ENCODE data around the gene NPFFR1. TPM values are rescaled to one million over a fixed set of nuclear protein-coding genes. Genes with fewer than 3 reads are reported as not detected.

The NPFFR1 gene
- total RNA-seq, 1 donor from 2014 or later, result 1.0 TPM

- H3K4me1 ChIP-seq, result peaks cover 9% of the 10 kb centered on the region
- H3K27ac ChIP-seq, result no peak overlapping the region
- intact Hi-C loops (cut with DNase I), result no loop called here
- H3K9me3 ChIP-seq, result no peaks in the 10 kb centered on the region
- no peak for TF ChIP-seq CTCF (IDR thresholded peaks at IDR 0.05)
- H3K4me3 ChIP-seq, result no peak overlapping the region
- H3K36me3 ChIP-seq, result no peaks in the 10 kb centered on the region
- no peak for DNase-seq
- no peaks in the 10 kb centered on the region for H3K27me3 ChIP-seq (ENCODE audit: low read depth)
- ATAC-seq, result peak in 1 of 2 donors; percentile 21
Observed at GRCh38 chr10:70271996-70272924, 11.5 kb downstream of the NPFFR1 start.

- H3K4me3 ChIP-seq, result no peak overlapping the region
- peaks cover 9% of the 10 kb centered on the region for H3K4me1 ChIP-seq
- ATAC-seq, result no peak
- no peak for TF ChIP-seq CTCF (IDR thresholded peaks at IDR 0.05)
- H3K27ac ChIP-seq, result no peak overlapping the region
- no peaks in the 10 kb centered on the region for H3K36me3 ChIP-seq
- no peaks in the 10 kb centered on the region for H3K9me3 ChIP-seq
- intact Hi-C loops (cut with DNase I), result no loop called here
- no peaks in the 10 kb centered on the region for H3K27me3 ChIP-seq (ENCODE audit: low read depth)
- no peak for DNase-seq
Observed at GRCh38 chr10:70270952-70271351, 12.9 kb downstream of the NPFFR1 start.

- no peak for DNase-seq
- TF ChIP-seq CTCF (IDR thresholded peaks at IDR 0.05), result no peak
- no peak overlapping the region for H3K4me3 ChIP-seq
- ATAC-seq, result no peak
- intact Hi-C loops (cut with DNase I), result no loop called here
- no peaks in the 10 kb centered on the region for H3K27me3 ChIP-seq (ENCODE audit: low read depth)
- no peaks in the 10 kb centered on the region for H3K9me3 ChIP-seq
- H3K36me3 ChIP-seq, result no peaks in the 10 kb centered on the region
- H3K4me1 ChIP-seq, result peaks cover 9% of the 10 kb centered on the region
- no peak overlapping the region for H3K27ac ChIP-seq
Observed at GRCh38 chr10:70269741-70270140, 14.1 kb downstream of the NPFFR1 start.

GRCh38 chr10:70268376-70268775, 15.4 kb downstream of the NPFFR1 start:
- Histone ChIP-seq H3K27me3 (ENCODE audit: low read depth) (no peaks in the 10 kb centered on the region), H3K4me3 (no peak overlapping the region), H3K9me3 (no peaks in the 10 kb centered on the region), H3K27ac (no peak overlapping the region), H3K4me1 (peaks cover 9% of the 10 kb centered on the region), H3K36me3 (no peaks in the 10 kb centered on the region)
- no peak for TF ChIP-seq CTCF (IDR thresholded peaks at IDR 0.05)
- no peak for ATAC-seq
- intact Hi-C loops (cut with DNase I), result no loop called here
- DNase-seq, result no peak

- Histone ChIP-seq H3K27me3 (ENCODE audit: low read depth) (no peaks in the 10 kb centered on the region), H3K4me3 (no peak overlapping the region), H3K9me3 (no peaks in the 10 kb centered on the region), H3K4me1 (peaks cover 3% of the 10 kb centered on the region), H3K36me3 (no peaks in the 10 kb centered on the region), H3K27ac (no peak overlapping the region)
- intact Hi-C loops (cut with DNase I), result no loop called here
- ATAC-seq (peak; percentile 39 to 55), DNase-seq (no peak)
- TF ChIP-seq CTCF (IDR thresholded peaks at IDR 0.05), result peak; percentile 34
Observed at GRCh38 chr10:70267161-70267933, 16.5 kb downstream of the NPFFR1 start.
